ENCODE results near the gene STPG1. TPM values are rescaled to one million over a fixed set of nuclear protein-coding genes. Genes with fewer than 3 reads are reported as not detected.
A peak's percentile ranks its signal among the peaks of the same experiment; 100 is the strongest.
"Not testable (repeated sequence)": the region's sequence is repeated elsewhere in the genome, so short reads cannot be mapped to it uniquely, and the experiment has no call there.

STPG1 gene
- 10 to 100 TPM in 1 of 4 donors, 1 to 10 TPM in 3; 1.0 to 11.5 (median 4.0) TPM for total RNA-seq

- Histone ChIP-seq H3K9me3 (no peaks in the 10 kb centered on the region), H3K36me3 (no peaks in the 10 kb centered on the region), H3K4me3 (peak within 1 kb of the TSS; percentile 67 to 76), H3K27ac (peak within 1 kb of the TSS; percentile 24 to 62), H3K4me1 (peaks cover 4 to 9% of the 10 kb centered on the region in 2 donors), H3K27me3 (no peaks in the 10 kb centered on the region)
- DNase-seq, result peak; percentile 79
- TF ChIP-seq, protein P1, sequence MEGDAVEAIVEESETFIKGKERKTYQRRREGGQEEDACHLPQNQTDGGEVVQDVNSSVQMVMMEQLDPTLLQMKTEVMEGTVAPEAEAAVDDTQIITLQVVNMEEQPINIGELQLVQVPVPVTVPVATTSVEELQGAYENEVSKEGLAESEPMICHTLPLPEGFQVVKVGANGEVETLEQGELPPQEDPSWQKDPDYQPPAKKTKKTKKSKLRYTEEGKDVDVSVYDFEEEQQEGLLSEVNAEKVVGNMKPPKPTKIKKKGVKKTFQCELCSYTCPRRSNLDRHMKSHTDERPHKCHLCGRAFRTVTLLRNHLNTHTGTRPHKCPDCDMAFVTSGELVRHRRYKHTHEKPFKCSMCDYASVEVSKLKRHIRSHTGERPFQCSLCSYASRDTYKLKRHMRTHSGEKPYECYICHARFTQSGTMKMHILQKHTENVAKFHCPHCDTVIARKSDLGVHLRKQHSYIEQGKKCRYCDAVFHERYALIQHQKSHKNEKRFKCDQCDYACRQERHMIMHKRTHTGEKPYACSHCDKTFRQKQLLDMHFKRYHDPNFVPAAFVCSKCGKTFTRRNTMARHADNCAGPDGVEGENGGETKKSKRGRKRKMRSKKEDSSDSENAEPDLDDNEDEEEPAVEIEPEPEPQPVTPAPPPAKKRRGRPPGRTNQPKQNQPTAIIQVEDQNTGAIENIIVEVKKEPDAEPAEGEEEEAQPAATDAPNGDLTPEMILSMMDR (IDR thresholded peaks at IDR 0.05), result no peak
- peak in 1 of 2 donors; percentile 18 for TF ChIP-seq POLR2A (IDR thresholded peaks at IDR 0.05)
- intact Hi-C loops (cut with DNase I; ENCODE audit: low total_unique reads), result no loop called here
Measured at GRCh38 chr1:24413350-24414163, at the start of gene STPG1. TSS of gene STPG1 (minus strand) at chr1:24413782. CDS start at chr1:24401388, 12,394 bp downstream.

DNA sequence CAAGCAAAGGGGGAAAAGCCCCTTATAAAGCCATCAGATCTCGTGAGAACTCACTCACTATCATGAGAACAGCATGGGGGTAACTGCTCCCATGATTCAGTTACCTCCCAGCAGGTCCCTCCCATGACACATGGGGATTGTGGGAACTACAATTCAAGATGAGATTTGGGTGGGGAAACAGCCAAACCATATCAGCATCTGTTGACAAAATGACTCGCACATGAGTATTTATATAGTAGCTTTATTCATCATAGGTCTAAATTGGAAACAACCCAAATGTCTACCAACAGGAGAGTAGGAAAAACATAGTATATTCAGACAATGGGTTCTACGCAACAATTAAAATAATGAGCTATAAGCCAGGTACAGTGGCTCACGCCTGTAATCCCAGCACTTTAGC is 48.5 kb upstream of the STPG1 start:
- DNase-seq; H3K9me3 ChIP-seq; H3K27ac ChIP-seq; H3K4me1 ChIP-seq; H3K36me3 ChIP-seq; intact Hi-C loops (cut with DNase I; ENCODE audit: low total_unique reads); H3K4me3 ChIP-seq; H3K27me3 ChIP-seq: not testable (repeated sequence)

GRCh38 chr1:24459551-24460266 is 46.1 kb upstream of the STPG1 start:
- DNase-seq, result no peak
- H3K27me3 ChIP-seq, result no peaks in the 10 kb centered on the region
- no peak overlapping the region for H3K4me3 ChIP-seq
- no peaks in the 10 kb centered on the region for H3K9me3 ChIP-seq
- H3K27ac ChIP-seq, result no peak overlapping the region
- no peaks in the 10 kb centered on the region for H3K36me3 ChIP-seq
- intact Hi-C loops (cut with DNase I; ENCODE audit: low total_unique reads), result no loop called here
- no peak for TF ChIP-seq POLR2A (IDR thresholded peaks at IDR 0.05)
- TF ChIP-seq, protein P1 (IDR thresholded peaks at IDR 0.05), result no peak
- no peaks in the 10 kb centered on the region for H3K4me1 ChIP-seq

- no peak overlapping the region for H3K4me3 ChIP-seq
- H3K27me3 ChIP-seq, result no peaks in the 10 kb centered on the region
- no peak overlapping the region for H3K27ac ChIP-seq
- no peaks in the 10 kb centered on the region for H3K4me1 ChIP-seq
- intact Hi-C loops (cut with DNase I; ENCODE audit: low total_unique reads), result no loop called here
- no peak for TF ChIP-seq POLR2A (IDR thresholded peaks at IDR 0.05)
- TF ChIP-seq, protein P1 (IDR thresholded peaks at IDR 0.05), result no peak
- no peaks in the 10 kb centered on the region for H3K36me3 ChIP-seq
- H3K9me3 ChIP-seq, result no peaks in the 10 kb centered on the region
- DNase-seq, result no peak
Measured at GRCh38 chr1:24457866-24458265, 44.3 kb upstream of the STPG1 start.

GRCh38 chr1:24455272-24455671 is 41.7 kb upstream of the STPG1 start:
- H3K36me3 ChIP-seq, result no peaks in the 10 kb centered on the region
- no peaks in the 10 kb centered on the region for H3K27me3 ChIP-seq
- no peak for TF ChIP-seq POLR2A (IDR thresholded peaks at IDR 0.05)
- TF ChIP-seq, protein P1 (IDR thresholded peaks at IDR 0.05), result no peak
- H3K9me3 ChIP-seq, result no peaks in the 10 kb centered on the region
- DNase-seq, result no peak
- no peak overlapping the region for H3K27ac ChIP-seq
- no peak overlapping the region for H3K4me3 ChIP-seq
- H3K4me1 ChIP-seq, result no peaks in the 10 kb centered on the region
- intact Hi-C loops (cut with DNase I; ENCODE audit: low total_unique reads), result no loop called here
